Neuronal stem cell (in vitro differentiated cells): Measurements from ENCODE around the gene COL20A1.
A peak's percentile ranks its signal among the peaks of the same experiment; 100 is the strongest.

Source experiments
- DNase-seq: peaks from one replicate; pipeline ENCODE4 v3.0.0-alpha.2; 2013; ENCODE audit warnings: low spot score
- H2AFZ ChIP-seq: one replicate; pipeline ENCODE4 v1.6.1; 2013; ENCODE audit warnings: mild to moderate bottlenecking, low read length, inconsistent platforms
- H2AK5ac ChIP-seq: 2 replicates; pipeline ENCODE4 v1.6.1; 2013; ENCODE audit warnings: low read depth, mild to moderate bottlenecking, inconsistent platforms, low read length, moderate library complexity, mixed read lengths
- H2BK120ac ChIP-seq: 2 replicates; pipeline ENCODE4 v1.6.1; 2013; ENCODE audit warnings: low read depth, mild to moderate bottlenecking, inconsistent platforms, low read length, moderate library complexity, mixed read lengths
- H2BK12ac ChIP-seq: one replicate; pipeline ENCODE4 v1.6.1; 2013; ENCODE audit warnings: low read length, inconsistent platforms
- H2BK15ac ChIP-seq: 2 replicates; pipeline ENCODE4 v1.6.1; 2013; ENCODE audit warnings: mild to moderate bottlenecking, low read length, inconsistent platforms, mixed read lengths
- H2BK5ac ChIP-seq: one replicate; pipeline ENCODE4 v1.6.1; 2013; ENCODE audit warnings: inconsistent platforms, mild to moderate bottlenecking, low read length, moderate library complexity
- H3K14ac ChIP-seq: one replicate; pipeline ENCODE4 v1.6.1; 2013; ENCODE audit warnings: low read length, inconsistent platforms
- H3K18ac ChIP-seq: 2 replicates; pipeline ENCODE4 v1.6.1; 2013; ENCODE audit warnings: low read length, inconsistent platforms
- H3K23ac ChIP-seq: 2 replicates; pipeline ENCODE4 v1.6.1; 2013; ENCODE audit warnings: low read depth, mild to moderate bottlenecking, mixed read lengths, low read length, inconsistent platforms; ENCODE audit not compliant: poor library complexity
- H3K27ac ChIP-seq: replicated peaks from 3 replicates; pipeline ENCODE4 v1.5.1; 2013; ENCODE audit warnings: low read length, inconsistent platforms
- H3K27me3 ChIP-seq, 3 experiments: 2 replicates each; pipeline ENCODE4 v1.6.1; 2013; ENCODE audit warnings: low read length in 3 of 3, mild to moderate bottlenecking in 2 of 3, inconsistent platforms in 1 of 3, low read depth in 1 of 3, mixed read lengths in 1 of 3, moderate library complexity in 1 of 3; ENCODE audit not compliant: control insufficient read depth in 3 of 3, insufficient read depth in 3 of 3
- H3K36me3 ChIP-seq, 2 donors: replicated peaks in 1 of 2; 2 replicates each; pipeline ENCODE4 v1.6.1; 2013; ENCODE audit warnings: low read length in 2 of 2; ENCODE audit not compliant: control insufficient read depth in 2 of 2, insufficient read depth in 2 of 2
- H3K4ac ChIP-seq: 2 replicates; pipeline ENCODE4 v1.6.1; 2013; ENCODE audit warnings: inconsistent platforms, mild to moderate bottlenecking, low read length, moderate library complexity
- H3K4me1 ChIP-seq, 2 donors: 1 replicate in 1 of 2; 2 replicates in 1 of 2; pipeline ENCODE4 v1.6.1; 2013; ENCODE audit warnings: low read length in 2 of 2, low read depth in 1 of 2; ENCODE audit not compliant: control insufficient read depth in 2 of 2, insufficient read depth in 1 of 2
- H3K4me2 ChIP-seq: one replicate; pipeline ENCODE4 v1.6.1; 2013; ENCODE audit warnings: mild to moderate bottlenecking, low read length, inconsistent platforms; ENCODE audit not compliant: insufficient read depth, poor library complexity, severe bottlenecking
- H3K4me3 ChIP-seq, 2 donors: 2 replicates each; pipeline ENCODE4 v1.5.1; 2013; ENCODE audit warnings: low read length in 2 of 2, mild to moderate bottlenecking in 2 of 2, inconsistent platforms in 1 of 2, moderate library complexity in 1 of 2
- H3K79me1 ChIP-seq: one replicate; pipeline ENCODE4 v1.6.1; 2013; ENCODE audit warnings: low read depth, mild to moderate bottlenecking, inconsistent platforms, low read length, moderate library complexity
- H3K9ac ChIP-seq: one replicate; pipeline ENCODE4 v1.6.1; 2013; ENCODE audit warnings: mild to moderate bottlenecking, low read depth, low read length, inconsistent platforms; ENCODE audit not compliant: poor library complexity
- H3K9me3 ChIP-seq, 2 donors: replicated peaks in 1 of 2; 2 replicates each; pipeline versions ENCODE3 to v1.6.1; 2013; ENCODE audit warnings: low read length in 2 of 2, mild to moderate bottlenecking in 2 of 2, inconsistent platforms in 1 of 2, low read depth in 1 of 2, mixed read lengths in 1 of 2, moderate library complexity in 1 of 2; ENCODE audit not compliant: control insufficient read depth in 2 of 2, insufficient read depth in 1 of 2
- H4K8ac ChIP-seq: one replicate; pipeline ENCODE4 v1.6.1; 2013; ENCODE audit warnings: low read depth, mild to moderate bottlenecking, inconsistent platforms, low read length, moderate library complexity
- H4K91ac ChIP-seq: one replicate; pipeline ENCODE4 v1.6.1; 2013; ENCODE audit warnings: low read length, low read depth, mild to moderate bottlenecking, inconsistent platforms; ENCODE audit not compliant: poor library complexity
- WGBS, 2 donors: extraction: QIAGEN DNeasy Blood & Tissue Kit; methylation state at CpG; one replicate each; pipeline ENCODE4 v1.1.7; 2013; ENCODE audit warnings: missing lambda C conversion rate in 2 of 2, mixed read lengths in 1 of 2; ENCODE audit not compliant: insufficient read length in 2 of 2, insufficient replicate concordance in 1 of 2; ENCODE audit errors: extremely low coverage in 2 of 2; 5-methylcytosine and 5-hydroxymethylcytosine counted together

The COL20A1 gene

DNA sequence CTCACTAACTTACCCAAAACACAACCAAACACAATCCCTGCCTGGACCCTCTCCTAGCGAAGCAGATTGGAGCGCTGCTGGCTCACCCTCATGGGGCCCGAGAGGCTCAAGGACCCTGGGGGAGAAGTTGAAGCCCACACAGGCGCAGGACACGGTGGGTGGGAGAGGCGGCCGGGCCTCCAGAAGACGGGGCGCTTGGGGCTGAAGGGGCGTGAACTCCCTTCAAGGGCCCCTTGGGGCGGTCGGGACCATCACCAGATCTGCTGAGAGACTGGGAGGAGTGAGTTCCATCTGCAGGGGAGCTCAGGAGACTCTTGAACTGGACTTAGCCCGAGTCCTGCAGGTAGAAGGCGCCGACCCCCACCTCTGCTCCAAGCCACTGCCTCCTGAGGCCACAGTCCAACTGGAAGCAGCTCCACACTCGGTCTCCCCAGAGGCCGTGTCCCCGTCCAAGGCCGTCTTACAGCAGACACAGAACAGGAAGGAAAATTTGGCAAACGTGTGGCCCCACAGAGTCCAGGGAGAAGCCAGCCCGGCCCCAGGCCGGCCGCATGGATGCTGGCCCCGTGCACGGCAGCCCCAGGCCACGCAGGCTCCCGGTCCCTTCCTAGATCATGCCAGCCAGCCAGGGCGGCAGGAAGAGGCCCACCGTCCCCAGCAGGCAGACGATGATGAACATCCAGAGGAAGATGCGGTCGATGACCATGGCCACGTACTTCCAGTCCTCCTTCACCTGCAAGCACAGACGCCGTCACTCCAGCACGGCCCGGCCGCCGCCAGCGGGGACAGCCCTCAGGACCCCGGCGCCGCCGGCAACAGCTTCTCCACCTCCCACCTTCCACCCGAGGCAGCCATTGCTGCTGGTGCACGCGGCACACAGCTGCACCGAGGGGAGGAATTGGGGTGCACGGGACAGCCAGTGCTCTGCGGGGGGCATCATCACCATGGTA is 53.4 kb downstream of the COL20A1 start:
- H2BK120ac ChIP-seq: no peak overlapping the region
- H3K4me2 ChIP-seq: no peak overlapping the region
- peak overlapping the region; percentile 96 for H2BK15ac ChIP-seq
- no peak overlapping the region for H3K9ac ChIP-seq
- H3K18ac ChIP-seq: peak overlapping the region; percentile 85
- no peak overlapping the region for H2AFZ ChIP-seq
- H3K27me3 ChIP-seq: peaks cover 0 to 16% (median 0%) of the 10 kb centered on the region in 3 experiments
- H3K4me3 ChIP-seq: peak overlapping the region in 1 of 2 donors; percentile 59
- peaks cover 2 to 18% of the 10 kb centered on the region in 2 donors for H3K4me1 ChIP-seq
- peak overlapping the region; percentile 91 for H3K23ac ChIP-seq
- no peak overlapping the region for H3K27ac ChIP-seq
- H4K91ac ChIP-seq: peak overlapping the region; percentile 53
- H3K14ac ChIP-seq: peak overlapping the region; percentile 21
- no peaks in the 10 kb centered on the region for H3K36me3 ChIP-seq
- H2BK12ac ChIP-seq: peak overlapping the region; percentile 22
- peak overlapping the region; percentile 81 for H2AK5ac ChIP-seq
- peaks cover 2 to 10% of the 10 kb centered on the region in 2 donors for H3K9me3 ChIP-seq
- no peak for DNase-seq
- peak overlapping the region; percentile 43 for H4K8ac ChIP-seq
- WGBS, 2 donors: no CpG with 5 or more reads among the region's 50 CpGs
- peak overlapping the region; percentile 37 for H3K4ac ChIP-seq
- peaks cover 8% of the 10 kb centered on the region for H3K79me1 ChIP-seq
- peak overlapping the region; percentile 75 for H2BK5ac ChIP-seq

DNA sequence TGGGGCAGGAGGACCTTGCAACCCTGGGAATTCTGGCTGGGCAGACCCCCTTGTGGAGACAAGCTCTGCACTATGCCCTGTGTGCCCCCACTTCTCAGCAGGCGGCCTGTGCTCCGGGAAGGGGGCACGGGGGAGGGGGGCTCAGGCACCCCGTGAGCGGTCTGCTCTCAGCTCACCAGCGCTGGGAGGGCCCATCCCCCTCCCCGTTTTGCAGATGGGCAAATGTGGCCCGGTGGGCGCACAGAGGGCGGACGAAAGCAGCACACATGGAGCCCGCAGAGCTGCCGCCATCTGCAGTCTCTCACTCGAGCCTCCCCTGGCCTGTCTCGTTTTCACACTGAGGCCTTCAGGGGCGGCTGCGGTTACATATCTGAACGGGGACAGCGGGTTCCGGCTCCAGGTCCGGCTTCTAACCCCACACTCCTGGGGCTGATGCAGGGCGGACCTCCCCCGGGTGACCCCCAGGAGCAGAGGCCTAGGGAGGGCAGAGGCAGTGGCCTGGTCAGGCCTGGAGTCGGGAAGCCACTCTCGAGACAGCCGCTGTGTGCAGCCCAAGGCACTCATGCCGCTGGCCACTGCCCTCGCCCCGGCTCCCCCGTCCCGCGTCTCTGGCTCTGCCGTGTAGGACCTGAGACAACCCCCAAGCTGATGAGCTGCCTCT is 54.2 kb downstream of the COL20A1 start:
- Histone ChIP-seq H2BK15ac (peak overlapping the region; percentile 96), H3K9me3 (peaks cover 2 to 6% of the 10 kb centered on the region in 2 donors), H2BK12ac (peak overlapping the region; percentile 41), H3K36me3 (no peaks in the 10 kb centered on the region), H2BK120ac (no peak overlapping the region), H3K9ac (peak overlapping the region; percentile 4), H3K4me2 (no peak overlapping the region), H2AK5ac (peak overlapping the region; percentile 81), H2AFZ (peak overlapping the region; percentile 63), H3K27ac (no peak overlapping the region), H3K4me3 (peak overlapping the region in 1 of 2 donors; percentile 59), H3K4me1 (peaks cover 5 to 23% of the 10 kb centered on the region in 2 donors), H3K4ac (peak overlapping the region; percentile 37), H3K14ac (no peak overlapping the region), H3K23ac (peak overlapping the region; percentile 91), H3K79me1 (peaks cover 11% of the 10 kb centered on the region), H2BK5ac (peak overlapping the region; percentile 75), H4K8ac (peak overlapping the region; percentile 43), H3K18ac (peak overlapping the region; percentile 85), H3K27me3 (peaks cover 0 to 11% (median 0%) of the 10 kb centered on the region in 3 experiments), H4K91ac (peak overlapping the region; percentile 53)
- no peak for DNase-seq
- no CpG with 5 or more reads among the region's 33 CpGs for WGBS, 2 donors

DNA sequence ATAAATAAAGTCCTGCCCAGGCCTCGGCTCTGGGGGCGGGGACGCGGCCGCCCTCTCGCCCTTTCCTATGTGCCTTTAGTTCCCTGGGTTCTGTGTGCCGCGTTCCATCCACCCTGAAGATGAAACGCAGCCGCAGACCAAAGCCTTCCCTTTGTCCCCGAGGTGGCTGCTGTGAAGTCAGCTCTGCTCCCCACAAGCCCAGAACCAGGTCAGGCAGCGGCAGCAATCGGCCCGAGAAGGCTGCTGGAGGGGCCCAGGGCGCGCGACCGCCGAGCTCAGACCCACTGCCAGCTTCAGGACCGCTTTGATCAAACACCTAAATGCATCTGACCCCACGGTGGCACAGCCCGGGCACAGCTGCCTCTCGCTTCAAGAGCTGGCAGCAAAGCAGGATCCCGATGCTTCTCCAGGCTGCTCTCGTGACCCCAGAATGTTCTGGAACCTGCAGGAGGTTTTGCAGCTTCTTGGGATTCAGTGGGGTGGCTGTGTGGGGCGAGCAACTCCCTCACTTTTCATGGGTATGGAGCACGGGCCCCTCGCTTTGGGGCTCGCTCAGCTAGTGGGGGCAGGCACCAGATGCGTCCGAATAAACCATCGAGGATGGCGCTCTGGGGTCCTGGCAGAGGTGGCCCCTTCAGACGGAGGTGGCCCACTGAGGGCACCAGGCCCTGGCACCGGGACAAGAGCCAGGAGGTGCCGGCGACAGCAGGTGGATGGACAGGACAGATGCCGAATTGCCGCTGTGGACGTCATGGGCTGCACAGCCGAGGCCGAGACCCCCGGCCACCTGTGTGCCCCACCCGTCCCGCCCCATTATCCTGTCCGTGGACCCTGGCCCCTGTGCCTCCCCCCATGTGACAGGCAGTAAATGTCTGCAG is 55.2 kb downstream of the COL20A1 start:
- H2BK120ac ChIP-seq: peak overlapping the region; percentile 24
- H3K23ac ChIP-seq: no peak overlapping the region
- peak overlapping the region; percentile 14 for H2BK15ac ChIP-seq
- peaks cover 2 to 3% of the 10 kb centered on the region in 2 donors for H3K9me3 ChIP-seq
- H3K14ac ChIP-seq: no peak overlapping the region
- peak overlapping the region; percentile 74 for H2AK5ac ChIP-seq
- H3K36me3 ChIP-seq: no peaks in the 10 kb centered on the region
- no peak overlapping the region for H3K9ac ChIP-seq
- peaks cover 7 to 23% of the 10 kb centered on the region in 2 donors for H3K4me1 ChIP-seq
- H4K8ac ChIP-seq: peak overlapping the region; percentile 17
- H3K18ac ChIP-seq: peak overlapping the region; percentile 74
- no CpG with 5 or more reads among the region's 46 CpGs for WGBS, 2 donors
- H2BK5ac ChIP-seq: peak overlapping the region; percentile 60
- peaks cover 0 to 11% (median 0%) of the 10 kb centered on the region in 3 experiments for H3K27me3 ChIP-seq
- no peak overlapping the region for H3K27ac ChIP-seq
- no peak for DNase-seq
- no peak overlapping the region for H3K4me3 ChIP-seq
- peaks cover 11% of the 10 kb centered on the region for H3K79me1 ChIP-seq
- H2AFZ ChIP-seq: peak overlapping the region; percentile 63
- H4K91ac ChIP-seq: no peak overlapping the region
- H3K4me2 ChIP-seq: no peak overlapping the region
- H3K4ac ChIP-seq: no peak overlapping the region
- H2BK12ac ChIP-seq: no peak overlapping the region
